Stimulated activated CD8-positive, alpha-beta memory T cell treated with anti-CD3 and anti-CD28 coated beads, Interleukin-12 subunit alpha, Interleukin-12 subunit beta, amount 100 ng/mL, for 24 hours (primary cell): ENCODE results near the gene MOB3C.

Experiments
- DNase-seq: peaks from one replicate; pipeline ENCODE4 v3.0.0-alpha.2; 2020; ENCODE audit errors: extremely low read depth

Gene MOB3C

DNA sequence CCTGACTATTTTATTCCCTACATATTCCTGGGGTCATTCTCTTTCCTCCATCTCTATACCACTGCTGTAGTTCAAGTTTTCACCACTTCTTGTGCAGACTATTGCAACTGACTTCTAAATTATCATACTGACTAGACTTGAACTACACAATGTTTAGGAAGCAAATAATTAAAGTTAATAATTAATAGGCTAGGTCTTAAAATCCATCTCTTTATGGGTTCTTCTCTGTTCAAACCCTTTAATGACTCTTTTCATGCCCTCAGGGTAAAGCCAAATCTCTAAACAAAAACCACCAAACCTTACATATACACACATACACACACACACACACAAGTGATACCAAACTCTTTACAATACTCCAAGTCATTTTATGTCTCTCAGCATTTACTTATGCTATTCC lies 22.3 kb upstream of the MOB3C start:
- no peak for DNase-seq

DNA sequence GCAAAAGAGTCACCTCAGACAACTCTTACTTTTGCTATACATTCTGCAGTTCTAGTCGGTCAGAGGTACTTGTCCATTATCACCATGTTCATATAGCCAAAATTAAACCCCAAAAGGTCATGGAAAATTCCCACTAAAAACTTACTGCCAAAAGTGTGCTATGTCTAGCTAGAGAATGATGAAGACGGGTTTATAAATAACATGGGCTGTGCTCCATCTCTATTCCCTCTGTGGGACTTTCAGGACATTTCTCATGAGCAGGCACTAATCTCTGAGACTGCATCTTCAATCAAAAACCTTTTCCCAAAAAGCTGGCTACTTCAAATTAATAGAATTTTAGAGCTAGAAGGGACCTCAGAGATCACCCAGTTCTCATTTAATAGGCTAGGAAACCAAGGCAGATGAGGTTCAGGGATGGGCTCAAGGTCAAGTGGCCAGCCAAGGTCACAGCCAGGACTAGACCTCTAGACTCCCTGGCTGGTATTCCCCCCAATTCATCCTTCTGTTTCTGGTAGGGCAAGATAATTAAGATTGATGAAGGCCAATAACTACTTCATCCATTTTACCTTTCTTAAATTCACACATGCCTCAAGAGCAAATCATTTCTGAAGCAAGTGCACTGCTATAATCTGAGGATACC lies 21.0 kb upstream of the MOB3C start:
- no peak for DNase-seq

DNA sequence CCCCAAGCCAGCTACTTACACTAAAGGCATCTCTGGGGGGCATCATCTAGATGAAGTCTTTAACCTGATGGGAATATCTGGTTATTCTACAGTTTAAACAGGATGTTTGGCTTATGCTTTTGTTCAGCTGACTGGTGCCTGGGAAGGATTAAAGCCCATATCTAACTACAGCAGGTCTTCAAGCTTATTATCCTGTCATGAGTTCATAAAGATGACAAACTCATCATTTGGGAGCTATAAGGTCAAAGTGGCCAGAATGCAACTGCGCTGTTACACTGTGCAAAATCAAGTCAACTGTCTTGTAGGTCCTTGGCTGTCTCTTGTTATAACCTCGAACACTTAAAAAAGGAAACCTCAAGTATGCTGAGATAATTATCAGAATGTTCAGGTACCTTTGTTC lies 18.6 kb upstream of the MOB3C start:
- DNase-seq: no peak

DNA sequence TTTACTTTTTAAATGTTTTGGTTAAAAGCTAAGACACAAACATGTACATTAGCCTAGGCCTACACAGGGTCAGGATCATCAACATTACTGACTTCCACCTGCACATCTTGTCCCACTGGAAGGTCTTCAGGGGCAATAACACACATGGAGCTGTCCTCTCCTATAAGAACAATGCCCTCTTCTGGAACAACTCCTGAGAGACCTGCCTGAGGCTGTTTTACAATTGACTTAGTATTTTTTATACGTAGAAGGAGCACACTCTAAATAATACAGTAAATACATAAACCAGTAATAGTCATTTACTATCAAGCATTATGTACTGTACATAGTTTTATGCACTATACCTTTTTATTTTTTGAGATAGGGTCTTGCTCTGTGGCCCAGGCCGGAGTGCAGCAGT lies 14.1 kb upstream of the MOB3C start:
- no peak for DNase-seq

DNA sequence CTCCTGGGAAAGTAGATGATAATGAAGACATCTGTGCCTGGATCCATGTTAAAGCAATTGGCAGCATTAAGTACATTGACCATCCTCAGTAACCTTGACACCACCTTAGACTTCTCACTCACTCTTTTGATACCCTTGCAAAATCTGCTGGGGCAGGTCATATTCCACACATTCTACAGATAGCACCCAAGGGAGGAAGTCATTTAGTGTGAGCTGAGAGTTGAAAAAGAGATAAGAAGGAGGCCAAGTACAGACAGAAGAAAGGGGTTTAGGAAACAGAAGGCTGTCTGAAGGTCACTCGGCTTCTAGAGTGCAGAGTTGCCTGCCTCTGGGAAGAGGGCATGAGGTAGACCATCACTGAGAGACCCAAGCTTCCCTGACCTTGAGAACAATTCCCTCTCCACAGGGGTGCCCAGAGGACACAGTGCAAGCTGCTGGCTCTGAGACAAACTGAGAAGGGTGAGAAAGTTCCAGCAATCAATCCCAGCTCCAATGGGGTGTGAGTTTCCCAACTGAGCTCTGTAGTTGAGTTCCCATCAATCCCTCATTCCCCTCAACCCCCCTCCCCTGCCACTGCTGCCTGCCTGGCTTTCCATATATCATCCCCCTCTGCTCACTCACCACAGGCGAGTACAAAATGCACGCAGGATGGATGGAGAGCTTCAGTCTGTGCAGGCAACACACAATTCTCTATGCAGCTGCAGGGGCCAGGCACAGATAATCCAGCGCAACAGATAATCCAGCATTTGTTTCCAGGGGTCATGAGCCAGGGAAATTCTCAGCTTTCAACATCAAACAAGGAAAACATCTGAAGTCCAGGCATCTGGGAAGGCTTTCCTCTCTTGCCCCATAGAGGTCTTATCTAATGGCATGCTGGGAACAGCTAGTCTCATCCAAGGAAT lies 7.4 kb upstream of the MOB3C start:
- DNase-seq: no peak

DNA sequence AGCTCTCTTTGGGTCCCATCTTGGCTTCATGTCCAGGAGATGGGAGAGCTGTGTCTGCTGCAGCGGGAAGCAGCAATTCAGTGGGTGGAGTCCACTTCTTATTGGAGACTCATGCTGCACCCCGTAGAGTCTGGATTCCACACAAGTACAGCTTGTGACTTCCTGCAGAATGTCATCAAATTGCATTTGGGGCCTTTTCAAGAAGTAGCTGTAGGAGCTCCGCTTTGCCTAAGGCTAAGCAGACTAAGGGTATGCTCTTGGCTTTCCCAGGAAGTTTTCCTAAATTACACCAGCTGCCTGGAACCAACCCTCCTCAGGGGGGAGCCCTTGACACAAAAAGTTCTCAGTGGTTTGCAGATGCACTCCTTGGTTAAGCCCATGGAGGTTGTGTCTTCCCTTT lies 5.7 kb upstream of the MOB3C start:
- DNase-seq: no peak

DNA sequence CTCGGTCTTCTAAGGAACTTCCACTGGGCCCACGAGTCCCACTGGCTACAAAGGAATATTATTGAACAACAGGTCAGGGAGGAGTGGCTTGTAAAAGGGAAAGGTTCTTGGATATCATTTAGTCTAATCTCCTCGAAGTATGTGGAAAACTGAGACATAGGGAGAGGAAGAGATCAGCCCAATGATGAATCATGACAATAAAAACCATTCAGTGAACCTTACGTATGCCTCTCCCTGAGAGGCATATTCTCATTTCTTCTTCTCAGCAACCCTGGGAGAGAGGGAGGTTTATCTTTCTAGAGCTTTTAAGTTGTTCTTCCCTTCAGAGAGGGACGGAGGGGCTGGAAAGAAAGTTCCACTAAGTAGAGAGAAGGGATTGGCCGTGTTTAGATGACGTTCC lies 5.3 kb upstream of the MOB3C start:
- DNase-seq: no peak

DNA sequence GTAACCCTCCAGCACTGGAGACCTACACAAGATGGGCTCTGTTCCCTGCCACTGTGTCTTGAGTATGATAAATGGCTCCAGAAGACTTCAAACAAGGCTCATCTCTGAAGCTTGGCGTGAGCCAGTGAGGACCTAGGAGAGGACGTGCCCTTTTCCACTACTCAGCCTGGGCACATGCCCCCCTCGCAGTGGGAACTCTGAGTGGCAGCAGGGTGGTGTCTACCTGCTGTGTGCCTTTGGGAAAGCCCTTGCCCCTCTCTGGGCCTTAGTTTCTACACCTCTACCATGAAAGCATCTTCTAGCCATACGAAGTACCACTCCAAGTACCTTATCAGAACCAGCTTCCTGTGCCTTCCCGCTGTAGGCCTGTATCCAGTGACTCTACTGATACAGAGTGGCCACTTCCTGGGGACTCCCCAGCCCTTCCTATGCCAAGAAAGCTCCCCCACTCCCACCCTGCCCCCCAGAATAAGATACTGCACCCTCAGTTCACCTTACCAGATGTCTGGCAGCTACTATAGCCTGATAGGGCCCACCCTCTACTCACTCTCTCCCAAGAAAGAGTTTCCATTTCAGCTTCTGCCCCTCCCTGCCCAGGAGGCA lies 3.1 kb upstream of the MOB3C start:
- no peak for DNase-seq

DNA sequence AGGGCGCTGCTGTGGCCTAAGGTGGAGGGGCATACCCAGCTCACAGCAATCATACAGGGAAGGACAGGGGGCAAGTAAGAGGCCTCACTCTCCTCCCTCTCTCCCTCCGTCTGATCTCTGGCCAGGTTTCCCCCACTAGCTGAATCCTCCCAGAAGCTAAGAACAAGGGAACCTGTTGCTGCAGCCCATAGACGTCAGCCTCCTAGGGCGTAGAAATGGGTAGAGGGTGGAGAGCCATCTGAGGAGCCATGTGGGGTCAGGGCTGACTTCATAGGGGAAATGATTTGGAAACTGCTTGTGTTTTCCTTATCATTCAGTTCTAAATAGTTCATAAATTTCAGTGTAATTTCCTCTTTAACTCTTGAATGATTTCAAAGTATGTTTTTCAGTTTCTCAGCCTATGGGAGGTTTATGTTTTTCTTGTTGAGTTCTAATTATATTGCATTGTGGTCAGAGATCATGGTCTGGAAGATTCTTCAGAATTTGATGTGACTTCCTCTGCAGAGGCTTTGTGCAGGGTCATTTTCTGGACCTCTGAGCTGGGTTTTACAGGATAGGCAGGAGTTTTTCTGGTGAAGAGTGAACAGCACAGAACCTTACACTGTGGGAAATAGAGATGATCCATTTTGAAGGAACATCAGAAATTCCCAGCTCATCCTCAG lies 2.3 kb upstream of the MOB3C start:
- DNase-seq: no peak

DNA sequence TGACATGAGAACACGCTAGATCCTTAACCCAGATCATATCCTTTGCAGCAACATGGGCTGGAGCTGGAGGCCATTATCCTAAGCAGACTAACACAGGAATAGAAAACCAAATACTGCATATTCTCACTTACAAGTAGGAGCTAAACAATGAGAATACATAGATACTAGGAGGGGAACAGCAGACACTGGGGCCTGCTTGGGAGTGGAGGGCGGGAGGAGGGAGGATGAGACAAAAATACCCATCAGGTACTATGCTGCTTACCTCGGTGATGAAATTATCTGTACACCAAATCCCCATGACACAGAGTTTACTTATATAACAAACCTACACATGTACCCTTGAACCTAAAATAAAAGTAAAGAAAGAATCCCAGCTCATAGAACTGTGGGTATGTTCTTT lies 1.2 kb upstream of the MOB3C start:
- no peak for DNase-seq

DNA sequence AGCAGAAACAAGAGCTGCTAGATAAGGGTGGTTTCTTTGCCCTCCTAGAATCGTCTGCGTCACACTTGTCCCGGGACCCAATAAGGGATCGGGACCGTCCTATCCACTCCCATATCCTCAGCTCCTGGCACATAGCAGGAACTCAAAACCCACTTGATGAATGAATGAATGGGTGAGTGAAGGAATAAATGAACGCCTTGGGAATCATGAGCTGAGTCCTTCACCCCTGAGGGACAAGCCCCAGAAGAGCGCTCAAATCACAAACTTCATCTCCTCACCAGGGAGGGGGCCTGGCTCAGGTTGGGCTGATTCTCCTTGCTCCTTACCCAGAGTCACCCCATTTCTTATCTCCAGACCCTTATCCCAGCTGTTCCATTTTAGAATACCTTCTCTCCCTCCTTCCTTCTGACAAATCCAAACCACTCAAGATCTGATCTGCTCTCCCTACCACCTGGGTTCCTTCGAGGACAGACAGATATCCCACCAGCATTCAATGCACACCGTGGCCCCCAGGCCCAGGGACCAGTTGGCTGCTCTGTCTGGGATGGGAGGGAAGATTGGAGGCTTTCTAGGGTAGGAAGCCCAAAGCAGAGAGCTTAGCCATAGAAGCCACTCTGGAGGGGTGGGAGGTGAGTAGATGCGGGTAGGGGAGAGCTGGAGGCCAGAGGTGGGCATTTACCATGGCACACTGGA lies 643 bp upstream of the MOB3C start:
- no peak for DNase-seq

DNA sequence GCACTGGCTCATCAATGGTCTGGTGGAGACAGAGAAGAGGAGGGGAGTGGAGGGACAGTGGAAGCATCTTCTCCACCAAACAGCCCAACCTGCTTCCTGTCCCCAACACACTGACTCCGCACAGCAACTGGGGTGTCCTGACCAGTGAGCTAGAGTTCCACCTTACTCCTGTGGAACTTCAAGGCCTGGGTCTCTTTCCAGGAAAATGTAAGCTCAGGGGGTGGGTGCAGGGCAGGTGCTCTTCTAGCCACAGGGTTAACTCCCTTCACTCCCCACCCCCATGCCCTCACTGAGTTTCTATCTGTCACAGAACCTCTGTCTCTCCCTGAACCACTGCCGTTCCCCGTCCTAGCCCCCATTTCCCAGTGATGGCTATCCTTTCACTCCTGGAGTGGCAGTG lies 876 bp downstream of the MOB3C start:
- DNase-seq: no peak

DNA sequence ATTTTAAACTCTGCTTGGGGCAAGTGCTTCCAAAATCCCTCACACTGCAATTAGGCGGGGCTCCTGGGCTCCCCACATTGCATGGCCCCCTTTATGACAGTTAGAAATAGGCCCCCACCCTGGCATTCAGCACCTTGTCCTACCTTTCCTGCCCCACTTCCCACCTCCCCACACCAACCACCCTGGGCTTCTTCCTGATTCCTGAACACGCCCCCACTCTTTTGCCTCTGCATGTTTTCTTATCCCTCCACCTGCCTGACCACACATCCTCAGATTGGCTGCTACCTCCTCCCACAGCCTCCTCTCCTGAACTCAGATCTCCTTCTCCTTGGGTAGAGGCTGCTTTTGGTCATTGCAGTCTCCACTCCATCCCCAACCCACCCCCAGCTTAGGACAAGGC lies 1.5 kb downstream of the MOB3C start:
- no peak for DNase-seq

DNA sequence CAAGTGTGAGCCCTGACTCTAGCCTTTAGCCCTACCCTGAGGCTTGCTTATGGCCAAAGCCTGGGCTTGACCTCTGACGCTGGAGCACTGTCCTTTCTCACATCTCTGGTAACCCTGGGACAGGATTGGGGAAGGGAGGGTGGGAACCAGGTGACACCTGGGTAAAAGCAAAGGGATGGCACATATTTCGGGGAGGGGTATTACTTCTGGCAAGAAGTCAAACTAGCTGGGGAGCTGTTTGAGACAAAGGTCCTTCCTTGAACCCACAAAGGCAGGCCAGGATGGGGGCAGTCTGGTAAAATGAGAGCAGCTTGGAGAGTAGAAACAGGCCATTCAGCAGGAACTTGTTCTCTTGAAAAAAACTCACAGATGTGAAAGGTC lies 2.0 kb downstream of the MOB3C start:
- no peak for DNase-seq

DNA sequence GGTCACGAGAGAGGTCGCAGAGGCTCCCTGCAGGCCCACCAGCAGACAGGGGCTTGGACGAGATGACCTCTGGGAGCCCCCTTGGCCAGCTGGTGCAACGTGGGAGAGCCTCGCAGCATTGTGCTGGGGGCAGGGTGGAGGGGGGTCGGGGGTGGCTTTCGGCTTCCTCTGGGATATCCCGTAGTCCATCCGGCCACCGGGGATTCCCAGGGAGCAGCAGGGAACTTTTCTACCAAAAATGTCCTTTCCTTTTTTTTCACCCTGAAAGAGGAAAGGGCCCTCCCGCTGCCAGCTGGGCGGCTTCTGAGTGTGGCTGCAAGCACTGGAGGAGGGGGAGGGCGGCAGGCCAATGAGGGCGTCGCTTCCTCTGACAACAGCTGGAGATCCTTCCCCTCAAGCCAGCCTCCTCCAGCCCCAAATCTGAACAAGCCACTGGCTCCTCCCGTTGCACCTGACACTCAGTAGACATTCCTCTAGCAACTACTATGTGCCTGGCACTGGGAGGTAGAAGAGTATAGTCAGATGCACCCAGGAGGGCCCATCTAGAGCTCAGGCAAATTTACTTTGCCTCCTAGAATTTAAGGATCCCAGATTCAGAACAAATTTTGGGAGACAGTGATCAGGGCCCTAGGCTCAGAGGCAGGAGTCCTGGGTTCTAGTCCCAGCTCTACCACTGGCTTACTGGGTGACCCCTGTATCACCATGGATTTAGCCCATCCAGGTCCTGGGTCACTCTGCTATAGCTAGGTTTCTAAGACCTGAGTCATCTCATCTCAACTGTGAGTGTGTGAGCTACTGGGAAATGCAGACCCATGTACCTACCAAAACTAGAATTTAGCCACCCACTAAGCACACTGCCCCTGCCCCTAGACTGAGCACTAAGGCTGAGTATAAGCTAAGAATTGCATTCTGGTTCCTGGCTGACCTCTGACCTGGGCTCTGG lies 2.7 kb downstream of the MOB3C start:
- DNase-seq: no peak

DNA sequence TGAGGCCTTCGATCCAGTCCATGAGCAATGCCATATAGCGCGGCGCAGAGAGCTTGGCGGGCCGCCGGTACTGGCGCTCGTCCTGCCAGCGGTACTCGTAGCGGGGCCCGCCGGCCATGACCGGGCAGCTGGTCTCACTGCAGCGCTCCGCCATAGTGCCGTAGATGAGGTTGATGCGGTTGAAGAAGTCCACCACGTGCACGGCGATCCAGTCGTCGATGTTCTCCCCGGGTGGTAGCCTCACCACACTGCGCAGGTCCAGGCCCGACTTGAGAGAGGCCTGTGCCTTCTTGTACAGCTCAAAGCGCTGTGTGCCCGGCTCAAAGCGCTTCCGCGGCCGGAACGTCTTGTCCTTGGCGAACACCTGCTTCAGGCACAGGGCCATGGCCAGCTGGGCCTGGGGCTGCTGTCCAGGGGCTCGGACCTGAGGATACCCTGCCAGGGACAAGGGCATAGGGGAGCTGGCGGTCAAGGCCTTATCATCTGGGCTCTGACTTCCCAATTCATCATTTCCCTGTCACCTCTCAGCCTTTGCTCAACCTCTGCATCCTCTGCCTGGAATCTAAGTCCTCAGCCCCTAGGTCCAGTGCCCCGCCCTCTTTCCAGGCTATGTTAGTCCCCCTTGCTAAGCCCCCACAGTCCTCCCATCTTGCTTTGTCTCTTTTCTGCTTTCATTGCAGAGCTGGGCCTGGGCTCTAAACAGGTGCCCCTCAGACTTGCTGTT lies 3.5 kb downstream of the MOB3C start:
- no peak for DNase-seq

DNA sequence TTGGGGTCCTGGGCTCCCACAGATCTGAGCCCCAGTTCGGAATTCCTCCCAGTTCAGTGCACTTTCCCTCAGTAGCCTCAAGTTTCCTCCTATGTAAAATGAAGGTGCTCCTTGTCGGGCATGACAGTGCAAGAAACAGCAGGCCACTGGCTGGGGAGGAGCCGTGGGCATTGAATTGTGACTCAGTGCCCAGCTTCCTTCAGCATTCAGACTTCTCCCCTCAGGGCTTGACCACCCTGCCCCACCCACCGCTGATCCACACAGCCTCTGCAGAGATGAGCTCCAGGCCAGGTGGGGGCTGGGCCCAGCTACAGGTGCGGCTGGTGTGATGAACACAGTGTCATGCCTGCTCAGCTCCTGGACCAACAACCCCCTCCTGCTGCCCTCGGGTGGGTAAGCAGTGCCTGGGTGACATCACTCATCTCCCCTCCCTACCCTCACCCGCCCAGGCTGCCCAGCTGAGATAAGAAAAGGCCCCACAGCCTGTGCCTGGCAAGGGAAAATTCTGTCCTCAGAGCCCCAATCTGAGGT lies 4.9 kb downstream of the MOB3C start:
- DNase-seq: no peak

DNA sequence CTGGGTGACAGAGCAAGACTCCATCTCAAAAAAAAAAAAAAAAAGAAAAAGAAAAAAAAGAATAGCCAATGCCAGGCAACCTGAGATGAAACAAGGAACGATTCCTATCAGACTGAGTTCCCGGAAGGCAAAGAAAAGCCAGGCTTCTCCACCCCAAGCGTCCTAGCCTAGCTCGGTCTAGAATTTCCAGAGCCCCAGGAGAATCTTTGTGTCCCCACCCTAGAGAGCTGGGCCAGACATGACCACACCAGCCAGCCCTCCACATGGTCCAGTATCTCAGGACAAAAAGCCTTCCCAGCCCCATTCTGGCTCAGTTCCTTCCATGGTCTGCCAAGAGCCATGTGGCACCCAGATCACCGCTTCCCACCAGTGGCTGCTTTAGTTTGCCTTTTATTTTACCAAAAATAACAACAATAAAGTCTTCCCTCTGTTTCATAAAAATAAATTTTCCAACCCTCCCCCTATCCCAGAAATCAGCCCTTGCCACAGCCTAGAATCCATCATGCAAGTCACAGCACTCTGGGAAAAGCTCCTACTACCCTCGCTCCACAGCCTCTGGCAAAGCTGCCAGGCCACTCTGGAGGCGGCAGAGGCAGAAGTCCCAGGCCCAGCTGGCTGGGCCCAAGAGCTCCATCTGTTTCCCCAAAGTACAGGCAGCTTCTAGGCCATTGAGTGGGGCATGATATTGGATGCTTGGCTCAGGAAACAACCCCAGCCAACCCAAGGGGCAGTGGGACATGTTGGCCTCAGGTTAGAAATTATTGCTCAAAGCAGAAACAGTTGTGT lies 9.1 kb downstream of the MOB3C start:
- no peak for DNase-seq
